H1 (cell line): Measurements from ENCODE around the gene ADK. TPM values are rescaled to one million over a fixed set of nuclear protein-coding genes. Genes with fewer than 3 reads are reported as not detected.

Experiments
- CTCF ChIA-PET: fragments of 300-600 bp; sonication (Branson Sonifier 250); formaldehyde crosslinking; loops from one replicate; lab custom pipeline; 2021; ENCODE audit not compliant: partially characterized antibody; lab: Charles Lee
- POLR2A ChIA-PET: fragments of 300-600 bp; sonication (Branson Sonifier 250); formaldehyde crosslinking; loops from one replicate; lab custom pipeline; 2021; ENCODE audit warnings: inconsistent platforms; ENCODE audit not compliant: partially characterized antibody; lab: Charles Lee
- DNase-seq, 2 experiments: peaks; one replicate each; pipeline versions ENCODE4 v3.0.0 to v3.0.0-alpha.2; 2010 to 2022; ENCODE audit warnings: low spot score in 2 of 2, low read depth in 1 of 2, mixed read lengths in 1 of 2
- FAIRE-seq: peaks from 2 replicates; lab custom pipeline; 2011; peaks lifted over from hg19 to GRCh38; lab: Jason Lieb, UNC
- H2AFZ ChIP-seq: 2 replicates; pipeline ENCODE4 v1.8.1; 2012; ENCODE audit warnings: low read length, inconsistent platforms
- H2AK5ac ChIP-seq: 2 replicates; pipeline ENCODE4 v1.6.1; 2013; ENCODE audit warnings: low read depth, low read length
- H2BK120ac ChIP-seq: replicated peaks from 2 replicates; pipeline ENCODE3; 2013; ENCODE audit warnings: low read depth, low read length, inconsistent platforms
- H2BK12ac ChIP-seq: 2 replicates; pipeline ENCODE4 v1.6.1; 2013; ENCODE audit warnings: low read depth, low read length
- H2BK15ac ChIP-seq: 2 replicates; pipeline ENCODE4 v1.6.1; 2013; ENCODE audit warnings: low read length
- H2BK20ac ChIP-seq: 2 replicates; pipeline ENCODE4 v1.6.1; 2013; ENCODE audit warnings: low read length
- H2BK5ac ChIP-seq: 2 replicates; pipeline ENCODE4 v1.6.1; 2013; ENCODE audit warnings: low read depth, low read length
- H3K14ac ChIP-seq: 2 replicates; pipeline ENCODE4 v1.6.1; 2013; ENCODE audit warnings: inconsistent platforms; ENCODE audit not compliant: insufficient read length
- H3K18ac ChIP-seq: 2 replicates; pipeline ENCODE4 v1.6.1; 2013; ENCODE audit warnings: low read length; ENCODE audit errors: extremely low read depth
- H3K23ac ChIP-seq: 2 replicates; pipeline ENCODE4 v1.6.1; 2013; ENCODE audit warnings: inconsistent platforms; ENCODE audit not compliant: insufficient read length
- H3K23me2 ChIP-seq: 2 replicates; pipeline ENCODE4 v1.6.1; 2013; ENCODE audit warnings: low read depth, low read length
- H3K27ac ChIP-seq: 2 replicates; pipeline ENCODE4 v1.6.1; 2011; ENCODE audit warnings: low read depth, low read length, inconsistent platforms
- H3K27me3 ChIP-seq, 4 experiments: replicated peaks in 1 of 4; 1 replicate in 1 of 4; 2 replicates in 3 of 4; pipeline versions ENCODE4 v1.6.1 to v1.8.1; 2011 to 2013; ENCODE audit warnings: low read length in 3 of 4, mild to moderate bottlenecking in 3 of 4, inconsistent platforms in 2 of 4, mixed read lengths in 2 of 4, moderate library complexity in 1 of 4; ENCODE audit not compliant: control insufficient read depth in 3 of 4, insufficient read depth in 3 of 4; ENCODE audit errors: extremely low read depth in 1 of 4
- H3K36me3 ChIP-seq, 4 experiments: 2 replicates each; pipeline versions ENCODE4 v1.6.1 to v1.8.1; 2011 to 2013; ENCODE audit warnings: mild to moderate bottlenecking in 4 of 4, low read length in 3 of 4, moderate library complexity in 2 of 4, control low read depth in 1 of 4, inconsistent platforms in 1 of 4; ENCODE audit not compliant: insufficient read depth in 4 of 4, control insufficient read depth in 2 of 4
- H3K4ac ChIP-seq: replicated peaks from 2 replicates; pipeline ENCODE3; 2013; ENCODE audit warnings: low read length, low read depth, mixed read lengths, inconsistent platforms; ENCODE audit not compliant: insufficient read length
- H3K4me1 ChIP-seq, 4 experiments: replicated peaks in 1 of 4; 1 replicate in 1 of 4; 2 replicates in 3 of 4; pipeline versions ENCODE4 v1.6.1 to v1.8.1; 2011 to 2013; ENCODE audit warnings: low read length in 3 of 4, inconsistent platforms in 2 of 4, mixed read lengths in 1 of 4; ENCODE audit not compliant: insufficient read depth in 4 of 4, control insufficient read depth in 3 of 4
- H3K4me2 ChIP-seq, 2 experiments: 2 replicates each; pipeline versions ENCODE4 v1.6.1 to v1.8.1; 2011 to 2013; ENCODE audit warnings: low read depth in 2 of 2, low read length in 2 of 2, control low read depth in 1 of 2, inconsistent platforms in 1 of 2, mild to moderate bottlenecking in 1 of 2; ENCODE audit not compliant: insufficient read depth in 1 of 2
- H3K4me3 ChIP-seq, 4 experiments: fragments of 200-600, 300-600 bp in 1 of 4; sonication (generic), shearing (Covaris generic), sonication (Bioruptor Twin) in 1 of 4; 2 replicates each; pipeline versions ENCODE4 v1.5.1 to v1.8.1; 2011 to 2016; ENCODE audit warnings: low read length in 4 of 4, low read depth in 3 of 4, control low read depth in 2 of 4, inconsistent platforms in 2 of 4, mild to moderate bottlenecking in 2 of 4, mixed read lengths in 1 of 4, moderate library complexity in 1 of 4; ENCODE audit not compliant: insufficient read depth in 2 of 4; ENCODE audit errors: extremely low read depth in 1 of 4
- H3K56ac ChIP-seq: replicated peaks from 2 replicates; pipeline ENCODE3; 2013; ENCODE audit warnings: low read depth, mild to moderate bottlenecking, mixed read lengths, low read length, inconsistent platforms; ENCODE audit not compliant: insufficient read length
- H3K79me1 ChIP-seq: 2 replicates; pipeline ENCODE4 v1.6.1; 2013; ENCODE audit warnings: low read depth, low read length, control low read depth
- H3K79me2 ChIP-seq, 2 experiments: 2 replicates each; pipeline versions ENCODE4 v1.6.1 to v1.8.1; 2012 to 2013; ENCODE audit warnings: low read length in 2 of 2, mild to moderate bottlenecking in 2 of 2, inconsistent platforms in 1 of 2; ENCODE audit not compliant: insufficient read depth in 2 of 2, control insufficient read depth in 1 of 2
- H3K9ac ChIP-seq, 4 experiments: replicated peaks in 1 of 4; 1 replicate in 1 of 4; 2 replicates in 3 of 4; pipeline versions ENCODE4 v1.6.1 to v1.8.1; 2011 to 2013; ENCODE audit warnings: low read depth in 3 of 4, low read length in 3 of 4, control low read depth in 2 of 4, mild to moderate bottlenecking in 2 of 4, moderate library complexity in 2 of 4, inconsistent platforms in 1 of 4; ENCODE audit errors: extremely low read depth in 1 of 4
- H3K9me3 ChIP-seq, 2 experiments: 2 replicates each; pipeline versions ENCODE4 v1.6.1 to v1.8.1; 2012 to 2013; ENCODE audit warnings: mild to moderate bottlenecking in 2 of 2, moderate library complexity in 2 of 2, control low read depth in 1 of 2, inconsistent platforms in 1 of 2, low read depth in 1 of 2, low read length in 1 of 2, mixed read lengths in 1 of 2; ENCODE audit not compliant: insufficient read depth in 2 of 2
- H4K20me1 ChIP-seq, 2 experiments: replicated peaks in 1 of 2; 2 replicates each; pipeline versions ENCODE3 to v1.8.1; 2011 to 2013; ENCODE audit warnings: inconsistent platforms in 2 of 2, low read length in 2 of 2, mild to moderate bottlenecking in 1 of 2; ENCODE audit not compliant: insufficient read depth in 2 of 2, control insufficient read depth in 1 of 2
- H4K5ac ChIP-seq: 2 replicates; pipeline ENCODE4 v1.6.1; 2013; ENCODE audit warnings: low read length, low read depth, mixed read lengths, inconsistent platforms; ENCODE audit not compliant: insufficient read length
- H4K8ac ChIP-seq: 2 replicates; pipeline ENCODE4 v1.8.0; 2013; ENCODE audit warnings: mild to moderate bottlenecking, moderate library complexity, low read length, inconsistent platforms; ENCODE audit not compliant: insufficient read depth; ENCODE audit errors: extremely low read depth
- H4K91ac ChIP-seq: replicated peaks from 2 replicates; pipeline ENCODE3; 2013; ENCODE audit warnings: low read length, mixed read lengths, inconsistent platforms; ENCODE audit not compliant: insufficient read length
- BACH1 ChIP-seq: IDR thresholded peaks from 2 replicates; pipeline ENCODE4 v1.6.1; 2012; ENCODE audit warnings: low read length, improper control_type of control experiment
- CTCF ChIP-seq, 3 experiments: IDR thresholded peaks; 1 replicate in 2 of 3; 2 replicates in 1 of 3; pipeline versions ENCODE4 v1.5.1 to v1.6.1; 2011; ENCODE audit warnings: low read length in 3 of 3, mild to moderate bottlenecking in 3 of 3, inconsistent platforms in 2 of 3, low read depth in 1 of 3, moderate library complexity in 1 of 3; ENCODE audit not compliant: insufficient read depth in 1 of 3; ENCODE audit errors: control extremely low read depth in 1 of 3
- GABPA ChIP-seq: IDR thresholded peaks from 2 replicates; pipeline ENCODE4 v1.6.1; 2011; ENCODE audit warnings: mild to moderate bottlenecking, low read length, moderate library complexity, borderline replicate concordance; ENCODE audit not compliant: insufficient read depth
- KDM4A ChIP-seq: IDR thresholded peaks from one replicate; pipeline ENCODE4 v1.7.1; 2012; ENCODE audit warnings: low read depth, mild to moderate bottlenecking, moderate library complexity, low read length, inconsistent platforms; ENCODE audit not compliant: severe bottlenecking
- POLR2A ChIP-seq, 2 experiments: IDR thresholded peaks; 1 replicate in 1 of 2; 2 replicates in 1 of 2; pipeline ENCODE4 v1.6.1; 2011; ENCODE audit warnings: low read depth in 2 of 2, low read length in 2 of 2, mild to moderate bottlenecking in 2 of 2; ENCODE audit errors: control extremely low read depth in 1 of 2
- POLR2AphosphoS5 ChIP-seq: IDR thresholded peaks from 2 replicates; pipeline ENCODE4 v1.6.1; 2011; ENCODE audit warnings: low read depth, low read length
- RAD21 ChIP-seq, 2 experiments: IDR thresholded peaks in 1 of 2; conservative IDR thresholded peaks in 1 of 2; 2 replicates each; pipeline ENCODE4 v1.6.1; 2011; ENCODE audit warnings: low read depth in 2 of 2, low read length in 2 of 2, improper control_type of control experiment in 1 of 2, inconsistent platforms in 1 of 2, mild to moderate bottlenecking in 1 of 2, moderate library complexity in 1 of 2
- SP1 ChIP-seq: IDR thresholded peaks from 2 replicates; pipeline ENCODE4 v1.6.1; 2011; ENCODE audit warnings: low read depth, low read length
- SP2 ChIP-seq: IDR thresholded peaks from 2 replicates; pipeline ENCODE4 v1.6.1; 2012; ENCODE audit warnings: mild to moderate bottlenecking, low read length, inconsistent platforms
- TCF12 ChIP-seq: IDR thresholded peaks from 2 replicates; pipeline ENCODE4 v1.6.1; 2011; ENCODE audit warnings: low read depth, mild to moderate bottlenecking, low read length
- YY1 ChIP-seq: IDR thresholded peaks from 2 replicates; pipeline ENCODE4 v1.6.1; 2011; ENCODE audit warnings: low read depth, mild to moderate bottlenecking, low read length
- WGBS, 2 experiments: shearing (Covaris generic) in 1 of 2; methylation state at CpG; one replicate each; pipeline versions ENCODE4 v1.1.6 to v1.1.7; 2013 to 2015; ENCODE audit warnings: low lambda C conversion rate in 2 of 2, mixed read lengths in 2 of 2, inconsistent platforms in 1 of 2, low coverage in 1 of 2, missing lambda C conversion rate in 1 of 2; ENCODE audit not compliant: insufficient replicate concordance in 2 of 2, insufficient coverage in 1 of 2, insufficient read length in 1 of 2; ENCODE audit errors: extremely low coverage in 1 of 2, missing lambda C conversion rate in 1 of 2; 5-methylcytosine and 5-hydroxymethylcytosine counted together
- polyA plus RNA-seq, 7 experiments: library from polyadenylated mRNA; depleted of rRNA in 3 of 7; stranded (reverse) in 5 of 7; unstranded in 2 of 7; fragments of >200 nt in 5 of 7; fragments of 200-250 nt in 2 of 7; gene quantifications; 1 replicate in 5 of 7; 2 replicates in 1 of 7; 4 replicates in 1 of 7; pipeline versions ENCODE4 v1.2.1 to v1.2.3, GENCODE V29; 2011 to 2013; ENCODE audit warnings: missing spikeins in 2 of 7, mixed read lengths in 2 of 7
- total RNA-seq: library from RNA; stranded (reverse); fragmentation: NEBNext Ultra II Directional; extraction: Animal tissue kit (Norgen Biotek cat#: 25700); gene quantifications from 2 replicates; pipeline ENCODE4 v1.2.1, GENCODE V29; 2021
- TF ChIP-seq, protein P1 (sequence below): IDR thresholded peaks from 2 replicates; pipeline ENCODE4 v1.6.1; 2011; ENCODE audit warnings: low read depth, mild to moderate bottlenecking, low read length; ENCODE audit not compliant: insufficient read depth

ADK gene
- total and polyA plus RNA-seq, 2 of the 8 experiments (the other 6 are each of a cell fraction or from before 2014, with no cell fraction given) = 12.3 to 42.4 TPM

GRCh38 chr10:74736029-74736428, 585.0 kb downstream of the ADK start:
- H4K8ac ChIP-seq = no peak overlapping the region
- WGBS, 2 experiments = 47% methylated on average over 2 of the region's 2 CpGs; no CpG with 5 or more reads in 1 of the 2 experiments
- no peaks in the 10 kb centered on the region for H3K79me2 ChIP-seq
- no peak overlapping the region for H2BK20ac ChIP-seq
- H3K23ac ChIP-seq = no peak overlapping the region
- H2AK5ac ChIP-seq = no peak overlapping the region
- no peaks in the 10 kb centered on the region for H3K27me3 ChIP-seq
- H3K4me2 ChIP-seq = no peak overlapping the region
- H4K5ac ChIP-seq = no peak overlapping the region
- H3K4me3 ChIP-seq = no peak overlapping the region
- DNase-seq (no peak), FAIRE-seq (no peak)
- no peak overlapping the region for H2AFZ ChIP-seq
- no peak overlapping the region for H3K14ac ChIP-seq
- H2BK120ac ChIP-seq = no peak overlapping the region
- H3K4ac ChIP-seq = no peak overlapping the region
- no peak overlapping the region for H2BK15ac ChIP-seq
- H3K79me1 ChIP-seq = no peaks in the 10 kb centered on the region
- H3K18ac ChIP-seq = no peak overlapping the region
- H3K9me3 ChIP-seq = 0 out of 4 replicates have a peak, but pooled peaks cover 0 to 4% of the 10 kb centered on the region in 2 experiments
- H3K4me1 ChIP-seq = peaks cover 0 to 2% (median under 1%) of the 10 kb centered on the region in 4 experiments; a peak in 2 of 7 replicates
- no peak overlapping the region for H4K91ac ChIP-seq
- ChIA-PET POLR2A (no interaction called here), CTCF (interaction anchor here (1.0 kb wide), 1 partner anchor 287 kb away, joined by 3 read pairs; no protein-coding TSS in a partner anchor)
- no peak overlapping the region for H3K9ac ChIP-seq
- no peak overlapping the region for H3K56ac ChIP-seq
- no peaks in the 10 kb centered on the region for H4K20me1 ChIP-seq
- no peak overlapping the region for H2BK5ac ChIP-seq
- no peak overlapping the region for H2BK12ac ChIP-seq
- no peaks in the 10 kb centered on the region for H3K36me3 ChIP-seq
- no peaks in the 10 kb centered on the region for H3K23me2 ChIP-seq
- no peak overlapping the region for H3K27ac ChIP-seq
- TF ChIP-seq KDM4A = no peak
- no peak for TF ChIP-seq SP1
- TF ChIP-seq GABPA = no peak
- TF ChIP-seq CTCF (IDR thresholded peaks at IDR 0.05; ENCODE audit: control extremely low read depth in 1 of 3, insufficient read depth in 1 of 3, low read depth in 1 of 3, low read length in 3 of 3) = no peak
- TF ChIP-seq POLR2AphosphoS5 = no peak
- no peak for TF ChIP-seq SP2
- no peak for TF ChIP-seq RAD21 (IDR thresholded peaks at IDR 0.05 in 1 of 2, conservative IDR thresholded peaks at IDR 0.05 in 1 of 2; ENCODE audit: low read depth in 2 of 2, low read length in 2 of 2)
- no peak for TF ChIP-seq TCF12
- TF ChIP-seq POLR2A (IDR thresholded peaks at IDR 0.05; ENCODE audit: control extremely low read depth in 1 of 2, low read depth in 2 of 2, low read length in 2 of 2) = no peak
- TF ChIP-seq, protein P1, sequence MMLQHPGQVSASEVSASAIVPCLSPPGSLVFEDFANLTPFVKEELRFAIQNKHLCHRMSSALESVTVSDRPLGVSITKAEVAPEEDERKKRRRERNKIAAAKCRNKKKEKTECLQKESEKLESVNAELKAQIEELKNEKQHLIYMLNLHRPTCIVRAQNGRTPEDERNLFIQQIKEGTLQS = no peak
- TF ChIP-seq BACH1 = no peak
- TF ChIP-seq YY1 = no peak
